Parathyroid adenoma (tissue), 2 donors: ENCODE results near the gene FCF1.

Experiments used
- H2AFZ ChIP-seq: fragments of 300-600 bp; sonication (generic); one replicate; pipeline ENCODE4 v1.7.0; 2017; ENCODE audit warnings: antibody characterized with exemption, mild to moderate bottlenecking
- H3K27ac ChIP-seq: fragments of 300-600 bp; sonication (generic); one replicate; pipeline ENCODE4 v1.7.0; 2017
- H3K27me3 ChIP-seq: fragments of 300-600 bp; sonication (generic); one replicate; pipeline ENCODE4 v1.7.0; 2017; ENCODE audit warnings: low read length; ENCODE audit not compliant: control insufficient read depth, insufficient read depth
- H3K36me3 ChIP-seq: fragments of 300-600 bp; sonication (generic); one replicate; pipeline ENCODE4 v1.7.0; 2017; ENCODE audit warnings: low read length; ENCODE audit not compliant: control insufficient read depth, insufficient read depth
- H3K4me1 ChIP-seq: fragments of 300-600 bp; sonication (generic); one replicate; pipeline ENCODE4 v1.7.0; 2017; ENCODE audit warnings: control low read depth
- H3K4me2 ChIP-seq: fragments of 300-600 bp; sonication (generic); one replicate; pipeline ENCODE4 v1.7.0; 2017; ENCODE audit warnings: low read length
- H3K4me3 ChIP-seq: fragments of 300-600 bp; sonication (generic); one replicate; pipeline ENCODE4 v1.7.0; 2017; ENCODE audit warnings: low read depth, low read length
- H3K79me2 ChIP-seq: fragments of 300-600 bp; sonication (generic); one replicate; pipeline ENCODE4 v1.7.0; 2017; ENCODE audit warnings: control low read depth
- H3K9ac ChIP-seq: fragments of 300-600 bp; sonication (generic); one replicate; pipeline ENCODE4 v1.7.0; 2017; ENCODE audit warnings: mild to moderate bottlenecking
- H3K9me3 ChIP-seq: fragments of 300-600 bp; sonication (generic); one replicate; pipeline ENCODE4 v1.7.0; 2017; ENCODE audit warnings: low read length; ENCODE audit not compliant: control insufficient read depth
- TF ChIP-seq, protein P1 (sequence below): fragments of 300-600 bp; sonication (generic); IDR thresholded peaks from one replicate; pipeline ENCODE4 v1.7.0; 2017; ENCODE audit warnings: antibody characterized with exemption, mild to moderate bottlenecking
- donor health status: primary hyperparathyroidism.

Gene FCF1

GRCh38 chr14:74685056-74685455, 27.9 kb upstream of the FCF1 start:
- no peaks in the 10 kb centered on the region for H3K79me2 ChIP-seq
- no peaks in the 10 kb centered on the region for H3K9me3 ChIP-seq
- no peak overlapping the region for H3K4me2 ChIP-seq
- no peaks in the 10 kb centered on the region for H3K27me3 ChIP-seq
- no peak overlapping the region for H3K27ac ChIP-seq
- no peak overlapping the region for H3K4me3 ChIP-seq
- no peaks in the 10 kb centered on the region for H3K4me1 ChIP-seq
- no peak overlapping the region for H3K9ac ChIP-seq
- no peak overlapping the region for H2AFZ ChIP-seq
- H3K36me3 ChIP-seq, result no peaks in the 10 kb centered on the region
- TF ChIP-seq, protein P1, sequence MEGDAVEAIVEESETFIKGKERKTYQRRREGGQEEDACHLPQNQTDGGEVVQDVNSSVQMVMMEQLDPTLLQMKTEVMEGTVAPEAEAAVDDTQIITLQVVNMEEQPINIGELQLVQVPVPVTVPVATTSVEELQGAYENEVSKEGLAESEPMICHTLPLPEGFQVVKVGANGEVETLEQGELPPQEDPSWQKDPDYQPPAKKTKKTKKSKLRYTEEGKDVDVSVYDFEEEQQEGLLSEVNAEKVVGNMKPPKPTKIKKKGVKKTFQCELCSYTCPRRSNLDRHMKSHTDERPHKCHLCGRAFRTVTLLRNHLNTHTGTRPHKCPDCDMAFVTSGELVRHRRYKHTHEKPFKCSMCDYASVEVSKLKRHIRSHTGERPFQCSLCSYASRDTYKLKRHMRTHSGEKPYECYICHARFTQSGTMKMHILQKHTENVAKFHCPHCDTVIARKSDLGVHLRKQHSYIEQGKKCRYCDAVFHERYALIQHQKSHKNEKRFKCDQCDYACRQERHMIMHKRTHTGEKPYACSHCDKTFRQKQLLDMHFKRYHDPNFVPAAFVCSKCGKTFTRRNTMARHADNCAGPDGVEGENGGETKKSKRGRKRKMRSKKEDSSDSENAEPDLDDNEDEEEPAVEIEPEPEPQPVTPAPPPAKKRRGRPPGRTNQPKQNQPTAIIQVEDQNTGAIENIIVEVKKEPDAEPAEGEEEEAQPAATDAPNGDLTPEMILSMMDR, result no peak

DNA sequence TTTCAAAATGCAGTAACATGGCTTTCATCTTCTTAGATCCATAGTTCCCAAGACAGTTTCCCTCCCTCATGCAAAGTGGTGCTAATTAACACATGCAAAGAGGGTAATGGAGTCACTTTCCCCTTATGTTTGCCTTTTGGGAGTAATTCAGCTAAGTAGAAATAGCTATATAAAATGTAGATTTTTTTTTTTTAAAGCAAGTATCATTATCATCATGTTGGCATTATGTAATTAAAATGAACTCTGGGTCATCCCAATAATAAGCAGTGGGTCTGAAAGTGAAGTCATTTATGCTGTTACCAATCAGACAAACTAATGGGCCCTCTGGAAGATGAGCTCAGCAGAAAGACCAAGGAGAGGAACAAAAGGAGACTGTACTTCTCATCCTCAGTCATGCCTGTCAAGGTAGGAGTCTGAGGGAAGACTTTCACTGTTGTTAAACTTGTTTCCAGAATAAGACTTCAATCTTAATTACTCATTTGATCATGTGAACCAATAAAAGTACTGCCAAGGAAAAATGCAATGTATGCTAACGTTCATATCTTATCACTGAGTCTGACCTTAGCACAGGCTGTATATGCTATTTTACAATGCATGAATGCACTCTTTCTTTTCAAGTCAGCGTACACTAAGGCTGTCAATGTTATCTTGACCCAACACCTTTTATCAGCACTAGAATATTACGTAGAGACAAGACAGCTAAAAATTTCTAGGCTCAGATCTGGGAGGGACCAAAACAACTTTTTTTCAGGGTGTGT, 26.8 kb upstream of the FCF1 start:
- Histone ChIP-seq H3K27ac (no peak overlapping the region), H2AFZ (no peak overlapping the region), H3K36me3 (no peaks in the 10 kb centered on the region), H3K79me2 (no peaks in the 10 kb centered on the region), H3K9me3 (no peaks in the 10 kb centered on the region), H3K27me3 (no peaks in the 10 kb centered on the region), H3K9ac (no peak overlapping the region), H3K4me3 (no peak overlapping the region), H3K4me1 (no peaks in the 10 kb centered on the region), H3K4me2 (no peak overlapping the region)
- TF ChIP-seq, protein P1, result no peak

- no peak overlapping the region for H3K4me2 ChIP-seq
- no peak overlapping the region for H3K27ac ChIP-seq
- H2AFZ ChIP-seq, result no peak overlapping the region
- no peak overlapping the region for H3K4me3 ChIP-seq
- no peak overlapping the region for H3K9ac ChIP-seq
- H3K4me1 ChIP-seq, result no peaks in the 10 kb centered on the region
- TF ChIP-seq, protein P1, result no peak
- H3K9me3 ChIP-seq, result no peaks in the 10 kb centered on the region
- H3K27me3 ChIP-seq, result no peaks in the 10 kb centered on the region
- H3K79me2 ChIP-seq, result peaks cover 9% of the 10 kb centered on the region
- no peaks in the 10 kb centered on the region for H3K36me3 ChIP-seq
Measured at GRCh38 chr14:74691456-74691855, 21.5 kb upstream of the FCF1 start.

- Histone ChIP-seq H3K27ac (no peak overlapping the region), H3K36me3 (no peaks in the 10 kb centered on the region), H3K79me2 (peaks cover 19% of the 10 kb centered on the region), H2AFZ (no peak overlapping the region), H3K4me1 (no peaks in the 10 kb centered on the region), H3K27me3 (no peaks in the 10 kb centered on the region), H3K9ac (no peak overlapping the region), H3K9me3 (no peaks in the 10 kb centered on the region), H3K4me2 (no peak overlapping the region), H3K4me3 (no peak overlapping the region)
- TF ChIP-seq, protein P1, result no peak
Measured at GRCh38 chr14:74693191-74693590, 19.8 kb upstream of the FCF1 start.

DNA sequence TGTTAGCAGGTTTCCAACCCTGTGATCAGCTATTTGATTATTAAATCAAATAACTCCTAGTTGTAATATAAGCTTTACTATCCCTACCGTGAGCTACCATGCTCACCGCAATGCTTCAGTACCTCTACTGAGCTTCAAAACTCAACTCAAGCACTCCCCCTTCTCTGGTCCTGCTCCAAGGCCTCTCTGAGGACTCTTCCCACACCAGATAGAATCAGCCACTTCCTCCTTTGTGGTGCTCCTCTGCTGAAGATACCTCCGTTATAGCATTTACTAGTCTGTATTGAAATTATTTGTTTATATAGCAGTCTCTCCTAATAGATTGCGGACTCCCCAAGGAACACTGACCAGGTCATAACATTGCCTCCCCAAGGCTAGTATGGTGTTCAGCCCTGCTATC, 17.5 kb upstream of the FCF1 start:
- TF ChIP-seq, protein P1, result no peak
- Histone ChIP-seq H3K9me3 (no peaks in the 10 kb centered on the region), H3K4me1 (no peaks in the 10 kb centered on the region), H3K4me2 (no peak overlapping the region), H3K4me3 (no peak overlapping the region), H2AFZ (no peak overlapping the region), H3K27ac (no peak overlapping the region), H3K27me3 (no peaks in the 10 kb centered on the region), H3K36me3 (no peaks in the 10 kb centered on the region), H3K79me2 (peaks cover 23% of the 10 kb centered on the region), H3K9ac (no peak overlapping the region)
